Left lung (tissue), 10 donors: ENCODE measurements around the gene SURF4. TPM values are rescaled to one million over a fixed set of nuclear protein-coding genes. Genes with fewer than 3 reads are reported as not detected.
"Not testable (repeated sequence)": the region's sequence is repeated elsewhere in the genome, so short reads cannot be mapped to it uniquely, and the experiment has no call there.

Experiments
- ATAC-seq: fragments of 200-7000 bp; cut with Tn5 transposase; one replicate; pipeline ENCODE4 v1.9.1; 2020; ENCODE audit warnings: moderate library complexity
- DNase-seq, 4 donors: peaks; one replicate each; pipeline ENCODE4 v3.0.0-alpha.2; 2013 to 2020
- H3K27ac ChIP-seq, 2 donors: fragments of 200-600 bp; sonication (generic) in 1 of 2; one replicate each; pipeline versions ENCODE4 v1.5.0 to v1.8.0; 2020 to 2021
- H3K27me3 ChIP-seq, 2 donors: fragments of 200-600 bp; sonication (generic) in 1 of 2; one replicate each; pipeline versions ENCODE4 v1.5.0 to v1.8.0; 2020 to 2021
- H3K36me3 ChIP-seq, 2 donors: fragments of 200-600 bp; sonication (generic) in 1 of 2; one replicate each; pipeline versions ENCODE4 v1.5.0 to v1.8.0; 2020 to 2021
- H3K4me1 ChIP-seq, 2 donors: fragments of 200-600 bp; one replicate each; pipeline ENCODE4 v1.8.0; 2021
- H3K4me3 ChIP-seq, 2 donors: fragments of 200-600 bp; sonication (generic) in 1 of 2; one replicate each; pipeline versions ENCODE4 v1.5.0 to v1.8.0; 2020 to 2021; ENCODE audit warnings: mild to moderate bottlenecking in 1 of 2
- H3K9me3 ChIP-seq, 2 donors: fragments of 200-600 bp; sonication (generic) in 1 of 2; one replicate each; pipeline versions ENCODE4 v1.5.0 to v1.8.0; 2020 to 2021
- intact Hi-C, 2 donors: fragments of 100-400 bp; cut with DNase I; formaldehyde crosslinking; loops; one replicate each; pipeline versions ENCODE4 v1.11.2 to v1.14.2; 2022
- polyA plus RNA-seq, 6 donors: library from polyadenylated mRNA; unstranded; fragments of 120-200 nt; gene quantifications; one replicate each; pipeline ENCODE4 v1.2.1, GENCODE V29; 2013; ENCODE audit not compliant: insufficient read length in 6 of 6
- total RNA-seq, 2 donors: library from RNA; stranded (reverse); fragmentation: NEBNext Ultra II Directional; extraction: Animal tissue kit (Norgen Biotek cat#: 25700); gene quantifications; one replicate each; pipeline ENCODE4 v1.2.1, GENCODE V29; 2021
- TF ChIP-seq, protein P1 (sequence below), 2 donors: fragments of 200-600 bp; sonication (generic) in 1 of 2; IDR thresholded peaks; one replicate each; pipeline versions ENCODE4 v1.5.0 to v1.8.0; 2021; ENCODE audit warnings: antibody characterized with exemption in 2 of 2
- donor health status: DM: no; HTN: yes; CAD: no.
- donor health status: DM: no; HTN: no; CAD: no.

Gene SURF4
- total and polyA plus RNA-seq, 8 donors = 117 to 252 (median 132) TPM

DNA sequence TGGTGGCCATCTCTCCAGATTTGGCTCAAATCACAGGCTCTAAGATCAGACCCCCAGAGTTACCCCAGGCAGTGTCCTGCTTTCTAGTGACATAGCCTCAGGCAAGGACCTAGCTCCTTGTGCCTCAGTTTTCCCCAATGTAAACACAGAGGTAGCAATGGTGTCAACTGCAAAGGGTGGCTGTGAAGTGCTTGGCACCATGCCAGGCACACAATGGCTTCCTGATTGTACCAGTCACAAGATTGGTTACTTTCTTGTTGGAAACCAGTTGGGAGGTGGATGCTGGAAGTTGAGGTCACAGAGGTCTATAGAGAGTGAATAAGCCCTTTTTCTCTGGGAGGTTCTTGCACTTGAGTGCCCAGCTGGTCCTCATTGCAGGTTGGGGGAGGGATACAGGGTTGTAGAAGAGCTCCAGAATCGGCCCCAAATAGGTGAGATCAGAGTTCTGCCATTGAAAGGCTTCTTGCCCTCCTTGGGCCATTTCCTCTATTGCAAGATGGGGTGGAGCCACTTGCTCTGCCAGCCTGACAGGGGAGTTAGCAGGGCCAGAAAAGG, 2.6 kb upstream of the SURF4 start:
- no peak for DNase-seq
- peaks cover 0 to 3% of the 10 kb centered on the region in 2 donors for H3K36me3 ChIP-seq
- intact Hi-C loops = no loop called here
- no peaks in the 10 kb centered on the region for H3K9me3 ChIP-seq
- H3K4me1 ChIP-seq = peaks cover 0 to 26% of the 10 kb centered on the region in 2 donors
- TF ChIP-seq, protein P1, sequence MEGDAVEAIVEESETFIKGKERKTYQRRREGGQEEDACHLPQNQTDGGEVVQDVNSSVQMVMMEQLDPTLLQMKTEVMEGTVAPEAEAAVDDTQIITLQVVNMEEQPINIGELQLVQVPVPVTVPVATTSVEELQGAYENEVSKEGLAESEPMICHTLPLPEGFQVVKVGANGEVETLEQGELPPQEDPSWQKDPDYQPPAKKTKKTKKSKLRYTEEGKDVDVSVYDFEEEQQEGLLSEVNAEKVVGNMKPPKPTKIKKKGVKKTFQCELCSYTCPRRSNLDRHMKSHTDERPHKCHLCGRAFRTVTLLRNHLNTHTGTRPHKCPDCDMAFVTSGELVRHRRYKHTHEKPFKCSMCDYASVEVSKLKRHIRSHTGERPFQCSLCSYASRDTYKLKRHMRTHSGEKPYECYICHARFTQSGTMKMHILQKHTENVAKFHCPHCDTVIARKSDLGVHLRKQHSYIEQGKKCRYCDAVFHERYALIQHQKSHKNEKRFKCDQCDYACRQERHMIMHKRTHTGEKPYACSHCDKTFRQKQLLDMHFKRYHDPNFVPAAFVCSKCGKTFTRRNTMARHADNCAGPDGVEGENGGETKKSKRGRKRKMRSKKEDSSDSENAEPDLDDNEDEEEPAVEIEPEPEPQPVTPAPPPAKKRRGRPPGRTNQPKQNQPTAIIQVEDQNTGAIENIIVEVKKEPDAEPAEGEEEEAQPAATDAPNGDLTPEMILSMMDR (IDR thresholded peaks at IDR 0.05) = no peak
- no peaks in the 10 kb centered on the region for H3K27me3 ChIP-seq
- no peak overlapping the region for H3K27ac ChIP-seq
- no peak overlapping the region for H3K4me3 ChIP-seq
- ATAC-seq = no peak

DNA sequence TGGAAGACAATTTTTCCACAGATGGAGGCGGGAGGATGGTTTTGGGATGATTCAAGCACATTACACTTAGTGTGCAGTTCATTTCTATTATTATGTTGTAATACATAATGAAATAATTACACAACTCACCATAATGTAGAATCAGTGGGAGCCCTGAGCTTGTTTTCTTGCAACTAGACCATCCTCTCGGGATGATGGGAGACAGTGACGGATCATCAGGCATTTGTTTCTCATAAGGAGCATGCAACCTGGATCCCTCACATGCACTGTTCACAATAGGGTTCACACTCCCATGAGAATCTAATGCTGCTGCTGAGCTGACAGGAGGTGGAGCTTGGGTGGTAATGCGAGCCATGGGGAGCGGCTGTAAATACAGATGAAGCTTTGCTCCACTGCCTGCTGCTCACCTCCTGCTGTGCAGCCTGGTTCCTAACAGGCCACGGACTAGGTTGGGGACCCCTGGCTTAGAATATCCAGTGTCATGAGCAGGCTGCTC, 1.9 kb upstream of the SURF4 start:
- Histone ChIP-seq H3K4me3 (no peak overlapping the region), H3K27ac (no peak overlapping the region), H3K27me3 (no peaks in the 10 kb centered on the region), H3K4me1 (peaks cover 0 to 33% of the 10 kb centered on the region in 2 donors), H3K9me3 (no peaks in the 10 kb centered on the region), H3K36me3 (peaks cover 0 to 10% of the 10 kb centered on the region in 2 donors)
- DNase-seq (no peak), ATAC-seq (no peak)
- intact Hi-C loops = no loop called here
- TF ChIP-seq, protein P1 (IDR thresholded peaks at IDR 0.05) = no peak

DNA sequence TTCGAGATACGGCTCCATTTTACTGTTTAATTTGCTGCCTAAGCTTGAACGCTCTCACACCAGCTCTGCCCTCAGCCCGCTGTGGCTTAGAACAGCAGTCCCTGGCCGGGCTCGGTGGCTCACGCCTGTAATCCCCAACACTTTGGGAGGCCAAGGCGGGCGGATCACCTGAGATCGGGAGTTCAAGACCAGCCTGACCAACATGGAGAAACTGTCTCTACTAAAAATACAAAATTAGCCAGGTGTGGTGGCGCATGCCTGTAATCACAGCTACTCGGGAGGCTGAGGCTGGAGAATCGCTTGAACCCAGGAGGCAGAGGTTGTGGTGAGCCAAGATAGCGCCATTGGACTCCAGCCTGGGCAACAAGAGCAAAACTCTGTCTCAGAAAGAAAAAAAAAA, 1.4 kb upstream of the SURF4 start:
- H3K27me3 ChIP-seq, H3K4me3 ChIP-seq, H3K9me3 ChIP-seq, H3K27ac ChIP-seq, ATAC-seq, intact Hi-C loops: not testable (repeated sequence)
- DNase-seq = peak in 1 of 4 donors; percentile 62
- Histone ChIP-seq H3K36me3 (peaks cover 0 to 15% of the 10 kb centered on the region in 2 donors), H3K4me1 (peaks cover under 1 to 38% of the 10 kb centered on the region in 2 donors)

DNA sequence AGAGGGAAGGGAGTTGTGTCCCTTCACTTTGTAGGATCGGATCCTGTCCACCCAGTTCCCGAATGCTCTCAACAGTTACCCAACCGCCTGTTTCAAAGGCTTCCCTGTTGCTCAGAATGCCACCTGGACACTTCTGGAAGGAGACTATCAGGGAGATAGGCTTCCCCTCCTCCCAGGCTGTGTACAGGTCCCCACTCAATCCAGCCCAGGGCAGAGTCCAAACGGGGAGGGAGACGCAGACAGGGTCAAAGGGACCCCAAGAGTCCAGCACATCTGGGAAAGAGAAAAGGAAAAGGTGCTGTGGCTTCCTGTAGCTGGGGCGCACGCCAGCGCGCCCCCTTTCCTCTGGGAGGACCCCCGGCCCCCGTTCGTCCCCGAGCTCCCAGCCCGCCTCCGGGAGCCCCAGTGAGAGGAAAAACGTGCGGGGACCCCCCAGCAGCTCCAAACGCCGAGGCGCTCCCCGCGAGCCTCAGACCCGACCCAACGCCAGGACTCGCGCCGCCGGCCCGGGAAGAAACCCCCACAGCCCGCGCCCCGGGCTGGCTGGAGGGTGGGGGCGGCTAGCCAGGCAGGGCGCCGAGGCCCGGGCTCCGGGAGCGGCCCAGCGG, 640 bp downstream of the SURF4 start:
- H3K36me3 ChIP-seq = peaks cover 0 to 25% of the 10 kb centered on the region in 2 donors
- H3K27ac ChIP-seq = peak overlapping the region; percentile 97
- no peaks in the 10 kb centered on the region for H3K27me3 ChIP-seq
- no peaks in the 10 kb centered on the region for H3K9me3 ChIP-seq
- intact Hi-C loops = no loop called here
- H3K4me1 ChIP-seq = peaks cover 21 to 59% of the 10 kb centered on the region in 2 donors
- peak in 1 of 4 donors; percentile 29 for DNase-seq
- peak overlapping the region; percentile 91 to 97 for H3K4me3 ChIP-seq
- TF ChIP-seq, protein P1 (IDR thresholded peaks at IDR 0.05) = no peak
- ATAC-seq = peak; percentile 41

DNA sequence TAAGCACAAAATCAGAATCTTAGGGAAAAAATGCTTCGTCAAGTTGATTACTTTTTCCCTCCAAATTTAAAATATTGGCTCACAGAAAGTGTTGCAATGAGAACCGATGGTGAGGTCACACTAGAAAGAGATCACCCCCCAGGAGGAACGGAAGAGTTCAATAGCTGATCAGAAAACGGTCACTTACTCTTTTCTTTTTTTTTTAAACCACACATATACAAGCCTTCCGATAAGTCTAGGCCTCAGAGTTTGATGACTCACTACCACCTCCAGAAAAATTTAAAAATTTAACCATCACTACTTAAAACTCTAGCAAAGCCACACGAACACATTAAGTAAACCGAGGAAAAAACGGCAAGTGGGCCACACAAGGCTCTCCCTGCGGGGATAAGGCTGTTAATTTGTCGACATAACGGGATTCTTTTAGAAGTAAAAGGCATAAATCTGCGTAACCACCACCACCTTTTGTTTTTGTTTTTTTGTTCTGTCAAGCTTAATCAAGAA, 1.2 kb downstream of the SURF4 start:
- intact Hi-C loops = no loop called here

More for the DNA sequence above, 1.2 kb downstream of the SURF4 start:
- H3K27me3 ChIP-seq = no peaks in the 10 kb centered on the region
- peak overlapping the region; percentile 97 for H3K27ac ChIP-seq
- TF ChIP-seq, protein P1 (IDR thresholded peaks at IDR 0.05) = no peak
- peak overlapping the region; percentile 91 to 97 for H3K4me3 ChIP-seq
- H3K4me1 ChIP-seq = peaks cover 25 to 64% of the 10 kb centered on the region in 2 donors
- H3K36me3 ChIP-seq = peaks cover 0 to 30% of the 10 kb centered on the region in 2 donors
- H3K9me3 ChIP-seq = no peaks in the 10 kb centered on the region
- DNase-seq (no peak), ATAC-seq (no peak)
